Activated CD8-positive, alpha-beta memory T cell treated with anti-CD3 and anti-CD28 coated beads, Interleukin-2, amount 10 ng/mL, durations not matched to agents 7 days and 5 days (primary cell): Measurements from ENCODE around the gene GPR63. TPM values are rescaled to one million over a fixed set of nuclear protein-coding genes. Genes with fewer than 3 reads are reported as not detected.

Experiments
- ATAC-seq: fragments of 150-1000 bp; cut with Tn5 transposase; one replicate; pipeline ENCODE4 v1.10.0; 2021; ENCODE audit warnings: moderate library complexity
- CTCF ChIA-PET: fragments of 350-600 bp; sonication (Branson Sonifier 250); formaldehyde crosslinking; loops from one replicate; lab custom pipeline; 2021; ENCODE audit warnings: antibody characterized with exemption; lab: Charles Lee
- DNase-seq: peaks from one replicate; pipeline ENCODE4 v3.0.0-alpha.2; 2020
- H3K27ac Mint-ChIP-seq: one replicate; pipeline ENCODE4 v1.8.0; 2021; ENCODE audit warnings: mild to moderate bottlenecking, mixed read lengths
- H3K27me3 Mint-ChIP-seq: one replicate; pipeline ENCODE4 v1.8.0; 2021; ENCODE audit warnings: mixed read lengths
- H3K36me3 Mint-ChIP-seq: one replicate; pipeline ENCODE4 v1.8.0; 2021; ENCODE audit warnings: mild to moderate bottlenecking, mixed read lengths
- H3K4me1 Mint-ChIP-seq: one replicate; pipeline ENCODE4 v1.8.0; 2021; ENCODE audit warnings: mixed read lengths
- H3K4me3 Mint-ChIP-seq: one replicate; pipeline ENCODE4 v1.8.0; 2021; ENCODE audit warnings: mild to moderate bottlenecking, moderate library complexity, mixed read lengths
- H3K9me3 Mint-ChIP-seq: one replicate; pipeline ENCODE4 v1.8.0; 2022; ENCODE audit warnings: low read depth, mixed read lengths
- total RNA-seq, 2 experiments: library from RNA; stranded (reverse); gene quantifications; one replicate each; pipeline ENCODE4 v1.2.3, GENCODE V29; 2021

The GPR63 gene
- total RNA-seq, 2 experiments from 2014 or later: 3.1 to 3.3 TPM

DNA sequence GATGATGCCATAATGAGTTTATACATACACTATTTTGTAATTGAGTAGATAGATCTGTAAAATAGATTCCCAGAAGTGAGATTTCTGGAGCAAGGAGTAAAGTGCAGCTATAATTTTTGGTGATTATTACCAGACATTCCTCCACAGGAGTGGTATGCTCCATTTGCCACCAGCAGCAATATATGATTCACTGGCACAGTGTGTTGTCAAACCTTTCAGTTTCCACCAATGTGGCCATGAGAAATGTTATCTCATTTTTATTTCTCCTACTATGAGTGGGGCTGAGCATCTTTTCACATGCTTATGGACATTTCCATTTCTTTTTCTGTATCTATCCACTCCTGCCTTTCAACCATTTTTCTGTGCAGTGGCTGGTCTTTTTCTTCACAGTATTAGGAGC lies 70.5 kb downstream of the GPR63 start:
- H3K27ac Mint-ChIP-seq: no peak overlapping the region
- no peak overlapping the region for H3K4me3 Mint-ChIP-seq
- DNase-seq: no peak
- no peak for ATAC-seq
- no peaks in the 10 kb centered on the region for H3K4me1 Mint-ChIP-seq
- peaks cover 12% of the 10 kb centered on the region for H3K27me3 Mint-ChIP-seq
- peaks cover 2% of the 10 kb centered on the region for H3K9me3 Mint-ChIP-seq
- no peaks in the 10 kb centered on the region for H3K36me3 Mint-ChIP-seq
- CTCF ChIA-PET: no interaction called here

- no peak for ATAC-seq
These were observed 74.7 kb downstream of the GPR63 start for GRCh38 chr6:96762599-96762998.

GRCh38 chr6:96761794-96762193 lies 75.5 kb downstream of the GPR63 start:
- Mint-ChIP-seq H3K36me3 (no peaks in the 10 kb centered on the region), H3K4me1 (no peaks in the 10 kb centered on the region), H3K27me3 (peaks cover 14% of the 10 kb centered on the region), H3K4me3 (no peak overlapping the region), H3K27ac (no peak overlapping the region), H3K9me3 (no peaks in the 10 kb centered on the region)
- DNase-seq (no peak), ATAC-seq (no peak)
- CTCF ChIA-PET: no interaction called here

More at GRCh38 chr6:96762599-96762998, 74.7 kb downstream of the GPR63 start:
- no peak for DNase-seq
- H3K27ac Mint-ChIP-seq: no peak overlapping the region
- CTCF ChIA-PET: no interaction called here
- H3K36me3 Mint-ChIP-seq: no peaks in the 10 kb centered on the region
- peaks cover 10% of the 10 kb centered on the region for H3K27me3 Mint-ChIP-seq
- no peaks in the 10 kb centered on the region for H3K9me3 Mint-ChIP-seq
- no peaks in the 10 kb centered on the region for H3K4me1 Mint-ChIP-seq
- H3K4me3 Mint-ChIP-seq: no peak overlapping the region

- no peak overlapping the region for H3K27ac Mint-ChIP-seq
- CTCF ChIA-PET: interaction anchor here (1.3 kb wide), 1 partner anchor 90 kb away, joined by 3 read pairs; no protein-coding TSS in a partner anchor
- ATAC-seq (no peak), DNase-seq (no peak)
- H3K4me3 Mint-ChIP-seq: no peak overlapping the region
- peaks cover 20% of the 10 kb centered on the region for H3K27me3 Mint-ChIP-seq
- no peaks in the 10 kb centered on the region for H3K9me3 Mint-ChIP-seq
- no peaks in the 10 kb centered on the region for H3K4me1 Mint-ChIP-seq
- no peaks in the 10 kb centered on the region for H3K36me3 Mint-ChIP-seq
These were observed 77.1 kb downstream of the GPR63 start for GRCh38 chr6:96760153-96760687.

DNA sequence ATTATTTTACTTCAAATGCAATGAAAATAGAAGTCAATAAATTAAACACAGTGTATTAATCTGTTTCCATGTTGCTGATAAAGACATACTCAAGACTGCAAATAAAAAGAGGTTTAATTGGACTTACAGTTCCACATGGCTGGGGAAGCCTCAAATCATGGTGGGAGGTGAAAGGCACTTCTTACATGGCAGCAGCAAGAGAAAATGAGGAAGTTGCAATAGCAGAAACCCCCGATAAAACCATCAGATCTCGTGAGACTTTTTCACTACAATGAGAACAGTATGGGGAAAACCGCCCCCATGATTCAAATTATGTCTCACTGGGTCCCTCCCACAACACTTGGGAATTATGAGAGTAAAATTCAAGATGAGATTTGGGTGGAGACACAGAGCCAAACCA lies 82.2 kb downstream of the GPR63 start:
- Mint-ChIP-seq H3K27ac (no peak overlapping the region), H3K9me3 (no peaks in the 10 kb centered on the region), H3K4me3 (no peak overlapping the region), H3K4me1 (no peaks in the 10 kb centered on the region), H3K36me3 (no peaks in the 10 kb centered on the region), H3K27me3 (peaks cover 37% of the 10 kb centered on the region)
- CTCF ChIA-PET: no interaction called here
- ATAC-seq (no peak), DNase-seq (no peak)

DNA sequence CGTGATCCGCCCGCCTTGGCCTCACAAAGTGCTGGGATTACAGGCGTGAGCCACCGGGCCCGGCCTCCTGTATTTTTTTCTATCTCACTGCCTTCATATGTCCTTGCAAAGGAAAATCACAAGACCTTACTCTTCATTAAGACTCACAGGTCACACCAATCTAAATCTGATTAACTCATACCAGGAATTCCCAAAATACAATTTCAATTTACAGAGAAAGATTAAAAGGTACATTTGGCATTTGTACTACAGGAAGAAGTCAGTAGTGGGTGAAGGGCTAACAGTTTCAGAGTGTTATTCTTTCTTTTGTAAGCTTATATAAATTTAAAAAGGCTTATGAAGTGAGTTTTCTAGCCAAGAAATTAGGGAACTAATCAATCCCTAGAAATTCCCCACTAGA lies 87.4 kb downstream of the GPR63 start:
- DNase-seq (no peak), ATAC-seq (no peak)
- H3K4me3 Mint-ChIP-seq: no peak overlapping the region
- H3K9me3 Mint-ChIP-seq: no peaks in the 10 kb centered on the region
- CTCF ChIA-PET: no interaction called here
- H3K27me3 Mint-ChIP-seq: peaks cover 32% of the 10 kb centered on the region
- no peaks in the 10 kb centered on the region for H3K4me1 Mint-ChIP-seq
- no peak overlapping the region for H3K27ac Mint-ChIP-seq
- H3K36me3 Mint-ChIP-seq: no peaks in the 10 kb centered on the region

Other genes with a start within 250 kb of the GPR63 start
- 10 to 100 TPM; 27.3 to 48.5 TPM for gene NDUFAF4, start 60.4 kb upstream of the GPR63 start, total RNA-seq
- 1 to 10 TPM in 1 of 2 experiments, under 1 TPM in 1; 0.45 to 2.2 TPM for gene KLHL32, start 87.3 kb upstream of the GPR63 start, total RNA-seq